Urinary bladder (tissue), 4 donors: ENCODE measurements around the gene BCL7A. TPM values are rescaled to one million over a fixed set of nuclear protein-coding genes. Genes with fewer than 3 reads are reported as not detected.

ENCODE experiments used
- DNase-seq: peaks from one replicate; pipeline ENCODE4 v3.0.0-alpha.2; 2015; ENCODE audit errors: extremely low spot score
- H3K27ac ChIP-seq: one replicate; pipeline ENCODE4 v1.5.1; 2013; ENCODE audit warnings: low read depth, mild to moderate bottlenecking, moderate library complexity
- H3K36me3 ChIP-seq: one replicate; pipeline ENCODE4 v1.6.1; 2013; ENCODE audit warnings: mild to moderate bottlenecking, moderate library complexity; ENCODE audit not compliant: insufficient read depth
- H3K4me1 ChIP-seq: one replicate; pipeline ENCODE4 v1.6.1; 2013; ENCODE audit warnings: mild to moderate bottlenecking, moderate library complexity; ENCODE audit not compliant: insufficient read depth
- H3K4me3 ChIP-seq: one replicate; pipeline ENCODE4 v1.5.1; 2013; ENCODE audit warnings: low read depth, low read length
- WGBS: extraction: QIAGEN DNeasy Blood & Tissue Kit; methylation state at CpG from one replicate; pipeline ENCODE4 v1.1.7; 2013; 5-methylcytosine and 5-hydroxymethylcytosine counted together
- polyA plus RNA-seq: library from polyadenylated mRNA; stranded (reverse); fragments of 200-250 nt; gene quantifications from one replicate; pipeline ENCODE4 v1.2.3, GENCODE V29; 2013
- total RNA-seq: library from RNA; depleted of rRNA; stranded (reverse); fragments of >200 nt; gene quantifications from one replicate; pipeline ENCODE4 v1.2.3, GENCODE V29; 2014
- donor health status: healthy with polysubstance abuse.
- donor health status: healthy.

The BCL7A gene
- total and polyA plus RNA-seq, 2 donors = 7.8 to 9.1 TPM

DNA sequence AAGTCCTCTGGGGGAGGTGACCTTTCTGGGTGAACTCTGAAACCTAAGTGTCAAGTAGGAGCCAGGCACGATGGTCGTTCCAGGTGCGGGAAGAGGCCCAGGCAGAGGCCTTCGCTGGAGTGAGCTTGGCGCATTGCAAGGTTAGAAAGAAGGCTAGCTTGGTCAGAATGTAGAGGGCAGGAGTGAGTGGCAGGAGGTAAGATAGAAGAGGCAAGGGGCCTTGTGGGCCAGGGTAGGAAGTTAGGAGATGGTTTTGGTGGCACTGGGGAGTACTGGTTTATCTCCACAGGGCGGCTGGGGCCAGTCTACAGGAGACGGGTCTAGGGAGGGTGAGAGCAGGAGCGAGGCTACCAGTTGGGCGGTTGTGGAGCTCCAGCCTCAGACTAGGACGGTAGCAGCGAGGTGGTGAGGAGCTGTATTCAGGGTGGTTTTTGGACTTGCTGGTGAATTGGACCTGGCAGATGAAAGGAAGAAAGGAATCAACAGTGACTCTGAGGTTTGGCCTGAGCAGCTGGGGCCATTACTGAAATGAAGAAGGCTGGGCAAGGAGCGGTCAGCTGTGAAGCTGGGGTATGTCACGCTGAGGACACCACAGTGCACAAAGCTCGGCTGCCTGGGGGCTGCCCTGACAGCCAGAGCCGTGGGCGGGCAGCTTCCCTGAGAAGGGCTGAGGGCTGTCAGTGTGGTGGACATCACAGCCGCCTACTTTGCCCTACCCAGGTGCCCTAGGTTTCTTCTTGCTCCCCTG, 65.9 kb downstream of the BCL7A start:
- Histone ChIP-seq H3K4me1 (peaks cover 1% of the 10 kb centered on the region), H3K27ac (peak overlapping the region; percentile 12), H3K36me3 (no peaks in the 10 kb centered on the region), H3K4me3 (no peak overlapping the region)
- WGBS = 66% methylated on average over 17 of the region's 17 CpGs
- DNase-seq = no peak

DNA sequence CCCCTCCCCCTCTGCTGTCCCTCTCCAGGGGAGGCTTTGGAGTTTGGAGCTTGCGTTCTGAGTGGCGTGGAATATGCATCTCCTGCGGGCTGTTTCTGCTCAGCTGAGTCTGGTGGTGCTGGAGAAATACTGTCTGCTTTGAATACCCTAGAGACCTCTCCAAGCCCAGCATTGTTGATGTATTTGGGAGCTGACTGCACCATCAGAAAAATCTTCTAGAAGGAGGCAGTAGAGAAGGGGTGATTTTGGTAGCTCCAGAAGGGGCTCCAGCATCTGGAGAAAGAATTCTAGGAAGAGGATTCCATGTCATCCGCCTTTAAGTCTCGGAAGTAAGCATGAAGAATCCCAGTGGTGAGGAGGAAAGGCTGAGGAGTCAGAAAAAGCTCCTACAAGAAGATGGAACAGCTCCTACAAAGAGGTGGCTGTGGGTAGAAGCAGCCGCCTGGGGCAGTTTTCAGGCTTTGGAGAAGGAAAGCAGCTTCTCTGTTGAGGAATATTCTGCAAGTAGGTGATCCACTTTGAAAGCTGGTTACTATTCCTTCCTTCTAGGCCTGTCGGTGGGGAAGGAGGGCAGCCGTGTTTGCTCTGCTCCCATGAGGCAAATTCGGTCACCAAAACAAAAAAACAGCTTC, 66.6 kb downstream of the BCL7A start:
- H3K27ac ChIP-seq = no peak overlapping the region
- H3K36me3 ChIP-seq = no peaks in the 10 kb centered on the region
- peaks cover 2% of the 10 kb centered on the region for H3K4me1 ChIP-seq
- H3K4me3 ChIP-seq = no peak overlapping the region
- 54% methylated on average over 9 of the region's 9 CpGs for WGBS
- no peak for DNase-seq

DNA sequence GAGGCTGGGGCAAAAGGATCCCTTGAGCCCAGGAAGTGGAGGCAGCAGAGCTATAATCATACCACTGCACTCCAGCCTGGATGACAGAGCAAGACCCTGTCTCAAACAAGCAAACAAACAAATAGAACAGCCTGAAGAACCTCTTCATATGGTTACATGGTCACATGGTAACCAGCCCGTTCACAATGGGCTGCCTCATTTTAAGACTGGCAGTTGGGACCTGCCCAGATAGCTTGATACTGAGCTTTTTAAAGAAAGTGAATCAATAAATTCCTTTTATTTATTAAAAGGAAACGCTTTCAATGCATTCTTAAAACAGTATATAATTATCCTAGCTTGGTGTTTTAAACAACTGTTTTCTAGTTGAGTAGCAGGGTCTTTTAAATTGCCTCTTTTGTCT, 67.4 kb downstream of the BCL7A start:
- 56% methylated on average over 2 of the region's 2 CpGs for WGBS
- no peak for DNase-seq
- H3K27ac ChIP-seq = no peak overlapping the region
- H3K4me1 ChIP-seq = peaks cover 2% of the 10 kb centered on the region
- no peak overlapping the region for H3K4me3 ChIP-seq
- H3K36me3 ChIP-seq = no peaks in the 10 kb centered on the region

DNA sequence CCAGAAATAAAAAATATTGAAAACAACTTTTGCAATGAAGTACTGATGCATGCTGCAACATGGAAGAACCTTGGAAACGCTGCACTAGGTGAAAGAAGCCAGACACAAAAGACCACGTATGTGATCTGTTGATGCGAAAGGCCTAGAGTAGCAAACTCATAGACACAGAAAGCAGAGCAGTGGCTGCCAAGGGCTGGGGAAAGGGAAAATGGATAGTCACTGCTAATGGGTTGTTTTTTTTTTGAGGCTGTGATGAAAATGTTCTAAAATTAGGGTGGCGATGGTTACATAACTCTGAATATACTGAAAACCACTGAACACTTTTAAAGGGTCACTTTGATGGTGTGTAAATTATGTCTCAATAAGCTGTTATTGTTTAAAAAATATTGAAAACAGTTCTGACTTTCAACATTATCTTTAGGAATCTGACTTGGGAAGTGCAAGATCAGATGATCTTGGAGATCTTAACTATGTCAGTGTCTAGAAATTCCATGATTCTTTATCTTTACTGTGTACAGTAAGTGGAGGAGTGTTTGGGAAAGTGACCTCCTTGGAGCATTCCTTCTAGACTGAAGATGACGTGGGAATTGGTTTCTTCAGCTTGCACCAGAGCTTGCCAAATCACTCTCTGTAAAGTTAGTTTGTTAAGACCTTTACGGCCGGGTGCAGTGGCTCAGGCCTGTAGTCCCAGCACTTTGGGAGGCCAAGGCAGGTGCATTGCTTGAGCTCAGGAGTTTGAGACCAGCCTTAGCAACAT, 69.3 kb downstream of the BCL7A start:
- no peak overlapping the region for H3K4me3 ChIP-seq
- peaks cover 2% of the 10 kb centered on the region for H3K4me1 ChIP-seq
- no peak for DNase-seq

GRCh38 chr12:122093098-122093883, 71.6 kb downstream of the BCL7A start:
- DNase-seq = no peak
- Histone ChIP-seq H3K4me3 (no peak overlapping the region), H3K4me1 (peaks cover 2% of the 10 kb centered on the region), H3K27ac (no peak overlapping the region), H3K36me3 (no peaks in the 10 kb centered on the region)
- WGBS = 95% methylated on average over 9 of the region's 9 CpGs

More for the DNA sequence above, 69.3 kb downstream of the BCL7A start:
- H3K27ac ChIP-seq = no peak overlapping the region
- 23% methylated on average over 7 of the region's 7 CpGs for WGBS
- H3K36me3 ChIP-seq = no peaks in the 10 kb centered on the region

GRCh38 chr12:122094137-122094734, 72.6 kb downstream of the BCL7A start:
- no peak overlapping the region for H3K4me3 ChIP-seq
- no peaks in the 10 kb centered on the region for H3K36me3 ChIP-seq
- H3K27ac ChIP-seq = peak overlapping the region; percentile 65
- WGBS = 97% methylated on average over 5 of the region's 5 CpGs
- H3K4me1 ChIP-seq = peaks cover 2% of the 10 kb centered on the region
- no peak for DNase-seq

- Histone ChIP-seq H3K36me3 (no peaks in the 10 kb centered on the region), H3K27ac (peak overlapping the region; percentile 65), H3K4me1 (peaks cover 4% of the 10 kb centered on the region), H3K4me3 (no peak overlapping the region)
- no peak for DNase-seq
- WGBS = 55% methylated on average over 10 of the region's 10 CpGs
These were observed 73.3 kb downstream of the BCL7A start for GRCh38 chr12:122094735-122095631.

GRCh38 chr12:122096014-122096413, 74.3 kb downstream of the BCL7A start:
- Histone ChIP-seq H3K4me1 (peaks cover 4% of the 10 kb centered on the region), H3K4me3 (no peak overlapping the region), H3K27ac (no peak overlapping the region), H3K36me3 (no peaks in the 10 kb centered on the region)
- 73% methylated on average over 9 of the region's 9 CpGs for WGBS
- DNase-seq = no peak

- DNase-seq = no peak
- Histone ChIP-seq H3K36me3 (no peaks in the 10 kb centered on the region), H3K27ac (peak overlapping the region; percentile 78), H3K4me1 (peaks cover 5% of the 10 kb centered on the region), H3K4me3 (no peak overlapping the region)
- WGBS = 36% methylated on average over 20 of the region's 20 CpGs
These were observed 75.0 kb downstream of the BCL7A start for GRCh38 chr12:122096591-122097149.

GRCh38 chr12:122097584-122097926, 75.9 kb downstream of the BCL7A start:
- no peak overlapping the region for H3K4me3 ChIP-seq
- peaks cover 4% of the 10 kb centered on the region for H3K4me1 ChIP-seq
- WGBS = 26% methylated on average over 2 of the region's 2 CpGs
- H3K36me3 ChIP-seq = no peaks in the 10 kb centered on the region
- no peak for DNase-seq
- H3K27ac ChIP-seq = peak overlapping the region; percentile 80

DNA sequence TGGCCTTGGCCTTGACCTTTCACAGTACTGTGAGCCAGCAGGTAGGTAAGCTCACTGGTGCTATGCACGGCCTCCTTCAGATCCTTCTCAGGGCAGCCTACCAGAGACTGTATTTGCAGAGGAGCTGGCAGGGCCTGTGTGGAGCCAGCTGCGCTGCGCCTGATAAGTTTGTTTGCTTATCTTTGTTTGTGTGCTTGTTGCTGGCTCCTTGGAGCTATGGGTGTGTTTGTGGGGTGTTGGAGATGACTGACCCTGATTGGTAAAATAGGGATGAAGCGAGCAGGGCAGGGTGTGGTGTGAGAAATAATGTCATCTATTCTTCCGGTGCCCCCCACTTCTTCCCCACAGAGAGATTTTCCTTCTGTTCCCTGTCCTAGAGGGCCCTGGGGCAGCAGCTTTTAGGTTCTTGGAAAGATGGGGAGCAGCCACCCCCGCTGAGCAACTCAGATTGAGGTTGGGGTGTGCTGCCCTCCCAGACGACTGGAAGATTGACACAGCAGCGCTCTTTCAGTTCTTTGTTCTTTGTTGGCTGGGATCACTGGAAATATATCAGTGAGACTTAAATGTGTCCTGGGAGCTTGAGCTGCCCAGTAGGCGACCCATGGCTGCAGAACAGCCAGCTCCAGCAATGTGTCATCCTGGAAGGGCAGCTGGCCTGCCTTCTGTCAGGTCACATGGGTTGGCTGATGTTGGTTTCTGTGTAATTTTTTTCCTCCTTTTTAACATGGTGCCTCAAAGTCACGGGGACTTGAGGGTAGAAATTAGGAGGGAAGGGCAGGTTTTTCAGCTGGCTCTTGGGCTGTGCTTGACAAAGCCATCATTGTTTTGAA, 76.5 kb downstream of the BCL7A start:
- Histone ChIP-seq H3K36me3 (no peaks in the 10 kb centered on the region), H3K4me3 (no peak overlapping the region), H3K4me1 (peaks cover 3% of the 10 kb centered on the region), H3K27ac (peak overlapping the region; percentile 89)
- DNase-seq = no peak
- 12% methylated on average over 10 of the region's 10 CpGs for WGBS
